Dermis microvascular lymphatic vessel endothelial cell (primary cell): ENCODE measurements around the gene SMARCA2. TPM values are rescaled to one million over a fixed set of nuclear protein-coding genes. Genes with fewer than 3 reads are reported as not detected.
A peak's percentile ranks its signal among the peaks of the same experiment; 100 is the strongest.

Source experiments
- DNase-seq, 2 donors: peaks; one replicate each; pipeline versions ENCODE4 v3.0.0 to v3.0.0-alpha.2; 2010; ENCODE audit warnings: low read depth in 2 of 2
- total RNA-seq: library from RNA; depleted of rRNA; stranded (reverse); fragments of >200 nt; gene quantifications from 2 replicates; pipeline ENCODE4 v1.2.1, GENCODE V29; 2014

The SMARCA2 gene
- total RNA-seq: 51.3 and 64.7 TPM in 2 replicates

DNA sequence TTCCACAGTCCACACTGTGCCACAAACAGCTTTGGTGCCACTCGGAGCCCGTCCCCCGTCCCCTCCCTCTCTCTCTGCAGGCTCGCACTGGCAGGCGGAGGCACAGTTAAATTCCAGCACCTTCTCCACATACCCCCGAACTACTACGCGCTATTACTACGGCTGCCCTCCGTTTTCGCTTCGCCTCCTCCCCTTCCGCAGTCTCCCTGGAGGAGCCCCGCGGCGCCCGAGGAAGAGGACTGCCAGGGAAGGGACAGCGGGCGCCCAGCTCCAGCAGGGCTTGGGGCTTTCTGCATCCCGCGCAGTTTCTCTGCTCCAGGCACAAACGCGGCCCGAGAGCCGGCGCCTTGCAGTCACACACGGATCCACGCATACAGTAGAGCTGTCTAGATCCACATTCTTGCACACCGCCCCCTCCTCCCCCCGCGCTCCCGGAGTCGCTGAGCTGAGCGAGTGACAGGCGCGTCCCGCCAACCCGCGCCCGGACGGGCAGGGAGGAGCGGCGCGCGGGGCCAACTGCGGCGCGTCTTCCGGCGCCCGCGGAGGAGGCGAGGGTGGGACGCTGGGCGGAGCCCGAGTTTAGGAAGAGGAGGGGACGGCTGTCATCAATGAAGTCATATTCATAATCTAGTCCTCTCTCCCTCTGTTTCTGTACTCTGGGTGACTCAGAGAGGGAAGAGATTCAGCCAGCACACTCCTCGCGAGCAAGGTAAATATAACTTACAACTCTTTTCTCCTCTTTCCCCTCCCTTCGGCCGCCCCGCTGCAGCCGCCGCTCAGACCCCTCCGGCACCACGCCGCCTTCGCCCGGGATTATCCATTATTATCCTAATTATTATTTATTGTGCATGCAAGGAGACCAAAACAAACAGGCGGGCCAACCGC, at the start of gene SMARCA2:
TSS of gene SMARCA2 (plus strand) at position 652 of the 885 bp plus-strand sequence. CDS start 13,676 bp downstream, outside the sequence.
- DNase-seq: peak; percentile 90 to 98

DNA sequence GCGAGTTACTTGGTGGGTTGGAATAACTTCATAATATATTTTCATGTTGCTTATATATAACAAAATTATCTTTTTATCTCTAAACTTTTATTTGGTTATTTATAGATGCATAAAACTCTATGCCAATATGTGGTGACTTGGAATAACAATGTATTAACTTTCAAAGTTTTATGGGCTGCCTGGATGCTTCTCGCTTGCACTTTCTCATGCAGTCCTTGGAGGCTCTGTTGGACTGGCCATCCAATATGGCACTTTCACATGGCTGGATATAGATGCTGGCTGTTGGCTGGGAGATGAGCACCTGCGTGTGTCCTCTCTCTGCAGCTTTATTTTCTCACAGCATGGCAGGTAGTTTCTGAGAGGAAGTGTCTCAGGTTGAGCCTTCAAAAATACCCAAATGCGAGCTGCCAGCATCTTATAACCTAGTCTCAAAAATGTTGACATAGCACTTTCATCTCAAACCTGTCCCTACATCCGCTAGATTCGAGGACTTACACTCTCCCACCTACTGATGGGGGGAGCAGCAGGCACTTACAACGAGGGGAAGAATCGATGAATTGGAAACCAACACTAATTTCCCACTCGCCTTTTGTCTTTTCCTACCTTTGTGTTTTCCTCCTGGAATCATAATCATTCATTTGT, 48.3 kb upstream of the SMARCA2 start:
- DNase-seq: no peak

GRCh38 chr9:1969160-1969559, 46.0 kb upstream of the SMARCA2 start:
- no peak for DNase-seq

DNA sequence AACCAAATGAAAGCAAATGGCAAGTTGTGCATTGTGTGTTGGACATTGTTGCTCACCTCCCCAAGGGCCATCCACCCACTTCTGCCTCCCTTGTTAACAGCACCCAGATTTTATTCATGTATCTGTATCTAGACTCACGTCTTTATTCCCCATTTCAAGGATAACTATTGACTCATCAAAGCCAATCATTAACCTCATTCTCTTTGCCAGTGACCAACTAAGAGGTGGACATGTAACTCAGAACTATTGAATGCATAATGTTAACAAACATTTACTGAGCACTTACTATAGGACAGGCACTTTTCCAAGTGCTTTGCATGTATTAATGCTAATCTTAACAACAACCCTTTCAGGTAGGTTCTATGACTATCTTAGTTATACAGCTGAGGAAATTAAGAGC, 45.2 kb upstream of the SMARCA2 start:
- DNase-seq: no peak

DNA sequence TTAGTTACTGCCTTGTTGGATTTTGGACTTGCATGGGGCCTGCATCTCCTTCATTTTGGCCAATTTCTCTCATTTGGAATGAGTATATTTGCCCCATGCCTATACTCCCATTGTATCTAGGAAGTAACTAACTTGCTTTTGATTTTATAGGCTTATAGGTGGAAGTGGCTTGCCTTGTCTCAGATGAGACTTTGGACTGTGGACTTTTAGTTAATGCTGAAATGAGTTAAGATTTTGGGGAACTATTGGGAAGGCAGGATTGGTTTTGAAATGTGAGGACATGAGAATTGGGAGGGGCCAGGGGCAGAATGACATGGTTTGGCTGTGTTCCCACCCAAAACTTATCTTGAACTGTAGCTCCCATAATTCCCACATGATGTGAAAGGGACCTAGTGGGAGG, 42.5 kb upstream of the SMARCA2 start:
- no peak for DNase-seq

DNA sequence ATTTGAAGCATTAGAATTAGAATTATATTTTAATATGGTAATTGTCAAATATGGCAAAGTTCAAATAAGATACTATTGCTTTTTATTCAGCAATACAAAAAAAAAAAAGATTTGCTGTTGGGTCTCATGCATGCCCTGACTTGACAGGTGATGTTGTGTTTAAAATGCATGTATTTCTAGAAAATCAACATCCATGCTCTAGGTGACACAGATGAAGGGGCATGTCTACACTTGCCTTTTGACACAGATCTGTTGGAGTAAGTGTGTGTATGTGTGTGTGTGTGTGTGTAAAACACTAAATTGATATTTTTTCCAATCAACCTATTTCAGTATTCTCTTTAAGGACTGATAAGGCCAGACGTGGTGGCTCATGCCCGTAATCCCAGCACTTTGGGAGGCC, 38.1 kb upstream of the SMARCA2 start:
- DNase-seq: no peak

GRCh38 chr9:1978941-1979340, 36.2 kb upstream of the SMARCA2 start:
- DNase-seq: peak; percentile 12 to 15

- DNase-seq: no peak
Observed at GRCh38 chr9:1979741-1980367, 35.3 kb upstream of the SMARCA2 start.

- DNase-seq: no peak
Observed at GRCh38 chr9:1980387-1980786, 34.8 kb upstream of the SMARCA2 start.

- DNase-seq: no peak
Observed at GRCh38 chr9:1982074-1982473, 33.1 kb upstream of the SMARCA2 start.

DNA sequence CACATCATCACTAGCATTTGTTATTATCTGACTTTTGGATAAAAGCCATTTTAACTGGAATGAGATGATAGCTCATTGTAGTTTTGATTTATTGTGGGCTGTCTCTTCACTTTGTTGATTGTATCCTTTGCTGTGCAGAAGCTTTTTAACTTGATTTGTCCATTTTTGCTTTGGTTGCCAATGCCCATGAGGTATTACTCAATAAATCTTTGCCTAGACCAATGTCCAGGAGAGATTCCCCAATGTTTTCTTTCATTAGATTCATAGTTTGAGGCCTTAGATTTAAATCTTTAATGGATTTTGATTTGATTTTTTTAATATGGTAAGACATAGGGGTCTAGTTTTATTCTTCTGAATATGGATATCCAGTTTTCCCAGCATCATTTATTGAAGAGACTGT, 28.8 kb upstream of the SMARCA2 start:
- no peak for DNase-seq

DNA sequence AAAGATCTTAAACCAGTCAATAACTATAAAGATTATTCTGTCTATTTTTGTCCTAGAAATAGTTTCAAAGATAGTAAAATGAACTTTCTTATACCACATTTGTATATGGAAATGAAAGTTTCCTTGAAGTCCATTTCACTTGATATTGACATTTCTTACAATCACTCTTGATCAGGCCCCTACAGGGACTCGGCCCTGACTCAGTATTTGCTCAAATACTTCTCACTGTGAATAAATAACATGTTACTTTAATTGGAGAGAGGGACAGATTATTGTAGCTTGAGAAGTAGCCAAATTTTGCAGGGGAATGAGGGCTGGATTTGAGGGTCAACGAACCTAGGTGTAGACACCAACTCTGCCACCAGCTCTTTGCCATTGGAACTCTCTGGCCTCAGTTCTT, 25.6 kb upstream of the SMARCA2 start:
- no peak for DNase-seq

- no peak for DNase-seq
Observed at GRCh38 chr9:1994180-1994579, 21.0 kb upstream of the SMARCA2 start.

GRCh38 chr9:1995084-1995483, 20.1 kb upstream of the SMARCA2 start:
- no peak for DNase-seq

GRCh38 chr9:1996156-1996555, 19.0 kb upstream of the SMARCA2 start:
- DNase-seq: no peak

DNA sequence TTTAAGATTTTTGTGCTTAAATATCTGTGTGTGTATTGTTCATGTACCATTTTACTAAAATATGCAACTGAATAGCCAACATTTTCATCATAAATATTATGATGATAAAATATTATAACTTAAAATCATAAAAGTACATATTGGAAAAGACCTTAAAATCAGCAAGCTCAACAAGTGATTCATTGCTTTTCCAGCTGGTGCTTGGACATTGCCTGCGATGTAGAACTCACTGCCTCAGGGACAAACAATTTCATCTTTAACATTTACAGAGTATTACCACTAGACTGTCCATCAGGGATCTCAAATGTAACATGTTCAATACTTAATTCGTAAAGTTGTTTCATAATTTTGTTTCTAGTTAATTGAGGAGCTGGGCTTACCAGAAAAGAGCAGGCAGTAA, 17.5 kb upstream of the SMARCA2 start:
- DNase-seq: no peak

DNA sequence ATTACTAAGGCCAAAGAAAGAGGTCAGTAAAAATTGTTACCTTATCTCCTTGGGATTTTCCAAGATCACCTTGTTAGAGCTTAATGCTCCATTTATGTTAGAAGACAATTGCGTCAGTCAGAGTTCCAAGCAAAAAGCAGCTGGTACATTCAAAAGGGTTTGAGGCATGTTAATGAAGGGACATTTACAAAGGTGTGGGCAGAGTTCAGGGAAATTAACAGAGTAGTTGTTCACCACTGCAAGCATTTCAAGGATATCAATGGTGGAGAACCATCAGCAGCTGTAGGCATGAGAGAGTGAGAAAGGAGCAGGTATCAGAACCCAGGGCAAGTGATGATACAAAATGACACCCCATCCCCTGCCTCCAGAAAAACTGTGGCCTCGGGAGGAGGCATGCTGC, 17.0 kb upstream of the SMARCA2 start:
- no peak for DNase-seq

DNA sequence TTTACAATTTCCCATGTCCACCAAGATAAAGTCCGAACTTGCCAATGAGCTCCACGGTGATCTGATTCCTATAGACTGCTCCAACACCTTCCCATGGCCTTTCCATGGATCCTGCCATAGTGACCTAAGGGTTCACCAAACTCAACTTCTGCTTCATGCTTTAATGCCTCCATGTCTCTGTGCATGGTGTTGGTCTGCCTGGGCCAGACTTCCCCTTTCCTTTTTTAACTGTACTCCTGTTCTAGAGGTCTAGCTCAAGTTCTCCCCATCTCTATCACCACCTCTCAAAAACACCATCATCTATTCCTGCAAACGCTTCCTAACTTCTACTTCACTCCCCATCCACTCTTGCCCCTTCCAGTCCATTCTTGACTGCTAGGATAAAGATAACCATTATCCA, 14.8 kb upstream of the SMARCA2 start:
- no peak for DNase-seq

DNA sequence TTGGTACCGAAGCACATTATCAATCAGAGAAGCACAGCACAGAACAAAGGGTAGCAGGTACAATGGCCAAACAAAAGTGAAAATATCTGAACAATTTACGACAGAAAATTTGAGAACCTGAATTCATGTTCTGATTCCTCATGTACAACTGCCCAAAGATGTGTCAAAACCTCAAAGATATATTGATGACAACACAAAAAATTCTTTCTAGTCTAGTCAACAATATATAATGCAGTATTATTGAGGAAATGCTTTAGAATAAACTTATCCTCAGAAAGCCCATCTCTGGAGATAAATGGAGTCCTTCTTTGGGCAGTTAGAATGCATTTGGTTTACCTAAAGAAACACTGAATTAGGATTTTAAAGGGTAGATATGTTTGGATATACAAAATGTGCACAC, 6.8 kb upstream of the SMARCA2 start:
- DNase-seq: no peak

DNA sequence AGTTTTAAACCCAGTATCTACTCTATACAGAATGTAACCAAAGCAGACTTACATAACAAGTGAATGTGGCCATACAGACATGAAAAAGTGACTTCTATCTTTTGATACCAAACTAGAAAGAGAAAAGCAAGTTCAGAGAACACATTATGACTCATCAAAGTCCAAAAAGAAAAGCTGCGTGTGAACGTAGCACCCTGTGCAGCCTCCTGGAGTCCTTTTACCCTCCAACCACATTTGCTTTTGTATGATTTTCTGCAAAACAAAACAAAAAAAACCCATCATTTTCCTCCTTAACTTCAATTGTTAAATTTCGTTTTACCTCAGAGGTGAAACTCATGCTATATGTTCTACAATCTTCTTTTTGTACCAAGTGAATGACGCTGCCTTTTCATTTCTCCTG, 2.8 kb upstream of the SMARCA2 start:
- DNase-seq: no peak

- DNase-seq: no peak
Observed at GRCh38 chr9:2013743-2014475, 1.2 kb upstream of the SMARCA2 start.
